NCI-H748 (cell line): ENCODE results near the gene TMEM52B.
"Not testable (repeated sequence)": the region's sequence is repeated elsewhere in the genome, so short reads cannot be mapped to it uniquely, and the experiment has no call there.

Source experiments
- DNase-seq: peaks from one replicate; lab custom pipeline; 2025; ENCODE audit not compliant: unreplicated experiment; lab: John Stamatoyannopoulos, UW

TMEM52B gene

DNA sequence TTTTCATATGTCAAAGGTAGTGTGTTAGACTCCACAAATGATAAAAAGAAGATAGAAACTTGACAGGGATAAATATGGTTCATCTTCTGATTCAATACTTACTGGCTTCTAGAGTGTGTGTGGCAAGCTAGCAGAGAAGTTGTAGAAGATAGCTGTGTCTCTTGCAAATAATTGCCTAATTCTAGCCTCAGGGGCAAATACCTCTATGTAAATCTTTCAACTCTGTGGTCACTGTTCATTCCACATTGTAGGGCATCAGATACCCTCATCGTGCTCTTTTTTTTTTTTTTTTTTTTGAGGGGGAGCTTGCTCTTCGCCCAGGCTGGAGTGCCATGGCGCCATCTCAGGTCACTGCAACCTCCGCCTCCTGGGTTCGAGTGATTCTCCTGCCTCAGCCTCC is 8.6 kb upstream of the TMEM52B start:
- no peak for DNase-seq

- DNase-seq = no peak
These were observed 6.7 kb upstream of the TMEM52B start, which contains the start of gene OLR1 for GRCh38 chr12:10171973-10172728. Gene OLR1 (minus strand): TSS chr12:10172132. CDS start chr12:10172077, 55 bp downstream.

- no peak for DNase-seq
These were observed 3.7 kb upstream of the TMEM52B start for GRCh38 chr12:10174986-10175614.

GRCh38 chr12:10175846-10176636 is 2.8 kb upstream of the TMEM52B start:
- no peak for DNase-seq

DNA sequence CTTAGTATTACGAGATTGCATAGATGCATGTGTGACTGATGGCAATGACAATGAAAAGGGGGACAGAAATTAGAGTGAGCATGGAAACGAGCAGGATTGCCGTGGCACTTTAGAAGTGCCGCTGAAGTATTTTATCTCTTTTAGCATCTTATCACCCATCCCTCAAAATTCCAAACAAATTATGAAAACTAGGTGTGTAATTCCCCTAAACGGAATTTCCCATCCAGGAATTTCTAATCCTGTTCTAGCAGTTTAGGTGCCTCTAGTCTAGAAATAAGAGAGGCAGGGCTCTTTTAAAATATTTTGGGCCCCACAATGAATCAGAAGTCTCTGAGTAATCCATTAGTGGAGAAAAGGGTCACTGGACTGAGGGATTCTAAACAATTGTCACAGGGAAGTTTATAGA is 947 bp downstream of the TMEM52B start:
- DNase-seq = no peak

DNA sequence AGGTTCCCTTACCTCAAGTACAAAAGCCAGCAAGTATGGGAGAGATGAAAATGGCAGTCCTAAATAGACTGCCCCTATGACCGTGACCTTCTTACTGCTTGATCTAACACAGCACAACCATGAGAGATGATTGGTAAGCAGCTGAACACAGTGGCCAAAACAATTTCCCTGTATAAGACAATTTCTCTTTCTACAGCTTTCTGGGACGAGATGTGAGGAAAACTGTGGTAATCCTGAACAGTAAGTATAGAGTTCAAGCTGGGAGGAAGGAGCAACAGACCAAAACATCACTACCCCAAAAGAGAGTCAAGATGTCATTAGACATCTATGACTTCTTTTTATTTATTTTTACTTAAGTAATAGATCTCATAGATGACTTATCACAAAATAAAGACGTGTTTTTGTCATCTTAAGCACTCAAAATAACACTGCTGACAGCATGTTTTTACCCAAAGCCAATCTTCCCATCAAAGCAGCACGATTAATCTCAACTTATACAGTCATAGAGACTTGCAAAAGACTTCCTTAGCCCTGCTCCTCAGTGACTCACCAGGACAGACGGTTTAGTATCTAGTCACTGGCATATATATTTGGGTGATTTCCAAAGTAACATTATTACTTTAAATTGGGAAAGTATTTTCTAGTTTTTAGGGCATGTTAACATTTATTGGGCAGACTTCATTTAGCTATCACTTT is 3.7 kb downstream of the TMEM52B start:
- no peak for DNase-seq

GRCh38 chr12:10184261-10184843 is 5.5 kb downstream of the TMEM52B start:
- DNase-seq = no peak

DNA sequence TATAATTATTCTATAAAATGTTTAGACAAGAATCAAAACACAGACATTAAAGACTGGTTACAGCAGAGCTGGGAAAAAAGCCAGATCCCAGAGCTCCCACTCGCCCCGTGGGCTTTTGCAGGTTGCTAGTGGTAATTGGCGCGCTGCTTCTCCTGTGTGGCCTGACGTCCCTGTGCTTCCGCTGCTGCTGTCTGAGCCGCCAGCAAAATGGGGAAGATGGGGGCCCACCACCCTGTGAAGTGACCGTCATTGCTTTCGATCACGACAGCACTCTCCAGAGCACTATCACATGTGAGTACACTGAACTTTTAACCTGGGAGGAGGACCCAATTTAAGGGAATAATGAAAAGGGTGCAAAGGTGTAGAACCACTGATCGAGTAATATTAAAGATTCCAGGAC is 7.5 kb downstream of the TMEM52B start:
- DNase-seq = no peak

DNA sequence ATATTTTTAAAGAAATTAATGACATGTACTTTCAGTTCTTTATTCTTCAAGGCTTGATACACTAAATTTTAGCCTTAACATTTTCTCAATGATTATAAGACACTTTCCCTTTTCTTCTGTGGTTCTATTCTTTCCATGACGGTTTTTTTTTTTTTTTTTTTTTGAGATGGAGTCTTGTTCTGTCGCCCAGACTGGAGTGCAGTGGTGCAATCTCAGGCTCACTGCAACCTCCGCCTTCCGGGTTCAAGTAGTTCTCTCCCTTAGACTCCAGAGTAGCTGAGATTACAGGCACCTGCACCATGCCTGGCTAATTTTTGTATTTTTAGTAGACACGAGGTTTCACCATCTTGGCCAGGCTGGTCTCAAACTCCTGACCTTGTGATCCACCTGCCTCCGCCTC is 8.1 kb downstream of the TMEM52B start:
- not testable (repeated sequence) for DNase-seq

DNA sequence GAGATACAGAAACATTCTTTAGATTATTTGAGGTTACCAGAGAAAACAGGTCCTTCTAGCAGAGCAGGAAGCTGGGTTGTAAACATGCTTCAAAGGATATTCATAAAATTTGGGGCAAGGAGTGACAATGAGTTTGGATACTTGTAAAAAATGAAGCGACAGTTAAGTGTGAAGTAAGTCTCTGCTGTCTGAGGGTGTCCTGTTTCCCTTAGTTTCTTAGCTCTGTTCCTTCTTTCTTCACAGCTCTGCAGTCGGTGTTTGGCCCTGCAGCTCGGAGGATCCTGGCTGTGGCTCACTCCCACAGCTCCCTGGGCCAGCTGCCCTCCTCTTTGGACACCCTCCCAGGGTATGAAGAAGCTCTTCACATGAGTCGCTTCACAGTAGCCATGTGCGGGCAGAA is 10.8 kb downstream of the TMEM52B start:
- DNase-seq = no peak

- DNase-seq = peak; percentile 49
These were observed 11.9 kb downstream of the TMEM52B start for GRCh38 chr12:10190558-10191388.

DNA sequence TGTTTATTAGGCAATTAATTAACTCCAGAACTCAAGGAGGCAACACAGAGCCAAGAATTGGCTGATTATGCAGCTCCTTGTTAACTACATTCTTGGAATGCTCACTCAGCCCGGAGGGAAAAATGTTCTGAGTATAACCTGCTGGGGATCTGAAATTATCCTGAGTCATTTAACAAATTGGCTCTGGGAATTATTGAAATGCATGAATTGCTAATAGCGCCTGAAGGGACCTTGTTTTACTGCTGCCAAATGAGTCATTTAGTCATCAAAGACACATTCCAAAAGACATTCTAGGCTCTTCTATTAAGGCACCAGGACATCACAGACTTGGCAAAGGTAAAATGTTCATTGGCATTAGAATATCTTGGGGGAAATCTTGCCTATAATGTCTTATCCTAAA is 13.0 kb downstream of the TMEM52B start:
- no peak for DNase-seq

GRCh38 chr12:10194160-10194670 is 15.4 kb downstream of the TMEM52B start:
- no peak for DNase-seq

DNA sequence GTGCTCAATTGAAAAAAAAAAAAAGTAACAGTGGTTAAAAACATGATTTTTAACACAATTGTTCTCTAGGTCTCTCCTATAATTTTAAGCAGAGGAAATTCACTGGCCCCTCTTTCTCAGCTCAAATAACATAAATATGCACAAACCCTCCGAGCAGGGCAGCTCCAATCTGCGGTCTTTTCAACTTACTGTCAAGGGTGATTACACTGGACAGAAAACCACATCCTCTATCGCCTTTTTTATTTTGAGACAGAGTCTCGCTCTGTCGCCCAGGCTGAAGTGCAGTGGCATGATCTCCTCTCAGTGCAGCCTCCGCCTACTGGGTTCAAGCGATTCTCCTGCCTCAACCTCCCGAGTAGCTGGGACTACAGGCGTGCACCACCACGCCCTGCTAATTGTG is 17.4 kb downstream of the TMEM52B start:
- DNase-seq = no peak

GRCh38 chr12:10197879-10198278 is 19.0 kb downstream of the TMEM52B start:
- no peak for DNase-seq

DNA sequence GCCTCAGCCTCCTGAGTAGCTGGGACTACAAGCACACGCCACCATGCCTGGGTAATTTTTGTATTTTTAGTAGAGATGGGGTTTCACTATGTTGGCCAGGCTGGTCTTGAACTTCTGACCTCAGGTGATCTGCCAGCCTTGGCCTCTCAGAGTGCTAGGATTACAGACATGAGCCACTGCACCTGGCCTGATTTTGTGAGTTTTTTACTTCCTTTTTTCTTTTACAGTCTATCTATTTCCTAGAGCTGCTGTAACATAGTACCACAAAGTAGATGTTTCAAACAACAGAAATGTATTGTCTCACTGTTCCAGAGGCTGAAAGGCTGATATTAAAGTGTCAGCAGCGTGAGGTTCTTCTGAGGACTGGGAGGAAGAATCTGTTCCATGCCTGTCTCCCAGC is 25.7 kb downstream of the TMEM52B start:
- DNase-seq = not testable (repeated sequence)

DNA sequence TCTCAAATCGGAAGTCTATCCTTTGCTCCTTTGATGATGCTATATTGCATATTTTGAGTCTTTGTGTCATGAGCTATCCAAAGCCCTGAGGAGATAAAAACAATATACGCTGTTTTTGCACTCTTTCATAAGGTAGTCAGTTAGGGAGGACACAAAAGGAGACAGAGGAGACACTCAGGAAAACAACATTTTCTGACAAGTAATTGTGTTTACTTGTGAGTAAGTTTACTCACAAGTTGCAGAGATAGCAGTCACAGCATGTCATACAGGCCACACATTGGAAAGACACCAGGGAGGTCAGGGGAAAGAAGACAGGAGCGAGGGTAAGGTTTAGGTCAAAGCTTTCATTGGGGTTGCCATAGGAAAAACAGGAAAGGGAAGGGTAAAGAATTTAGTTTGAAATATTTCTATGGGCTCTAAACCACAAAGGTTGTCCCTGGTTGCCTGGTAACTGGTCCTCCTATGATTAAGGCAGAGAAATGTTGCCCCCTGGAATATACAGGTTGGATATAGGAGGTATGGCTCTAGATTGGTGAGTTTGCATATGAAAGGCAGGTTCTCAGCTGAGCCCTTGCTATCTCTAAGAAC is 26.5 kb downstream of the TMEM52B start:
- no peak for DNase-seq

DNA sequence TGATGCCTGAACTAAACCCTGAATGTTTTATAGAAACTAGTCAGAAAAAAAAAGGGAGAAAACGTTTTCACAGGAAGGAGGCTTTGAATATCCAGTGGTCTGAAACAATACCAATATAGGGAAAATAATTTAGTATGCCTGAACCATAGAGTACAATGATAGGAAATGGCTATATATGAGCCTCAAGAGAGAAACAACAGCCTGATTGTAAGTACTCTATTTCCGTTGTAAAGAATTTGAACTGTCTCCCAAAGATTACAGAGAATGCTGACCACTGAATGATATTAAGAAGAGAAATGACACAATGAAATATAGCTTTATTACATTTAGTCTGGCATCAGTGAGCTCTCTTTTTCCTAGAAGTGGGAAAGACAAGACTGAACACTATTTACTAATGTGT is 28.3 kb downstream of the TMEM52B start:
- DNase-seq = no peak

DNA sequence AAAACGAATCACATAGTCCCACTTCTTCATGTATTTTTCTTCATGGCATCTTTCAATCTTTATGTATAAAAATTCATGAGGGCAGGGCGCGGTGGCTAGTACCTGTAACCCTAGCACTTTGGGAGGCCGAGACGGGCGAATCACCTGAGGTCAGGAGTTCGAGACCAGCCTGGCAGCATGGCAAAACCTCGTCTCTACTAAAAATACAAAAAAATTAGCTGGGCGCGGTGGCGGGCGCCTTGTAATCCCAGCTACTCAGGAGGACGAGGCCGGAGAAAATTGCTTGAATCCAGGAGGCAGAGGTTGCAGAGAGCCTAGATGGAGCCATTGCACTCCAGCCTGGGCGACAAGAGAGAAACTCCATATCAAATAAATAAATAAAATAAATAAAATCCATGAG is 31.4 kb downstream of the TMEM52B start:
- no peak for DNase-seq
